SKM-1 treated with dmso at 0.1 percent for 144 hours (cell line): ENCODE measurements around the gene SHISA5.

ENCODE experiments used
- DNase-seq: peaks from one replicate; lab custom pipeline; 2025; ENCODE audit not compliant: unreplicated experiment; lab: John Stamatoyannopoulos, UW

SHISA5 gene

DNA sequence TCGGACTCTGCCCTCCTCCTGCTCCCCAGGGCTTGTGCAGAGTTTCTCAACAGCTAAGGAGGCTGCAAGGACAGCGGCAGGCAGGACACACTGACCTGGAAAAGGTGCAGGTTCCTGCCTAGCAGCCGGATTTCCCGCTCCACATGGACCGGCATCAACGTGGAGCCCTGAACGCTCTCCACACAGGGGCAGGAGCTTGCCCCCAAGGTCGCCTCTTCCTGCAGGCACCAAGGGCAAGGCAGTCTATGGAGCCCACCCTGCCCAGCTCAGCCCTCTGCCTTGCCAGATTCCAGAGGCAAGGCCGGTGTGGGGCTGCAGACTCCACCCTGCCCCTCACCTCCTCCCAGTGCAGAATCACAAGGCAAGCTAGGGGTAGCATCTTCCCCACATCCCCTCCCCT is 84.8 kb downstream of the SHISA5 start:
- no peak for DNase-seq

DNA sequence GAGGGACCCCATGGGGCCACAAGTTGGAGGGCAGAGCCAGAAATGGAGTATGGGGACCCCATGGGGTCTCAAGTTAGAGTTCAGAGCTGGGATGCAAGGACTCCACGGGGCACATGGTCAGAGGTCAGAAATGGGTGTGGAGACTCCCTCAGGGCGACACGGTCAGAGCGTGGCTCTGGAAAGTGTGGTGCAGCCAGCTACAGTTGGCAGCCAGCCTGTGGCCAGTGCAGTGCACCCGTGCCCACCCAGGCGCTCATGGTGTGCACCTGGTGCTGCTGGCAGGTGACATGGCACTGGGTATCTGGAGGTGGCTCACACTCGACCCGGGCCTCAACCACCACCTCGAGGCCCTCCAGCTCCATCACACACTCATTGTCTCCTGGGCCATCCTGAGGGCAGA is 85.3 kb downstream of the SHISA5 start:
- DNase-seq, result no peak

DNA sequence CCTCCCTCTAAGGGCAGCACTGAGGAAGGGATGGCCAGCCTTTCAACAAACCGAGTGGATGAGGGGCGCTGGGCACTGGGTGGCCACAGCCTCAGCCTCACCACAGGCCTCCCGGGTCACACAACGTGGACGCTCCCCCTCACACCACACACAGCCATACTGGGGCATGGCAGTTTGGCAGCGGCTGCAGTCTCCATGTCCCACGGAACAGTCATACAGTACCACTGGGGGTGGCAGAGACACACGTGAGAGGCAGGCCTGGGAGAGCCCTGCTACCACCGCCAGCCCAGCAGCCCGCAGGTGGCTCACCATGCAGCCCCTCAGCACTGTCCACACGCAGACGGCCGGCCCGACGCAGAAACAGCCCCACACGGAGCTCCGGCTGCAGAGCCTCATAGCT is 85.8 kb downstream of the SHISA5 start:
- no peak for DNase-seq
